SIG-M5 treated with dmso at 0.1 percent for 504 hours (cell line): ENCODE results near the gene GAS1.

Source experiments
- DNase-seq: peaks from one replicate; lab custom pipeline; 2025; ENCODE audit not compliant: unreplicated experiment; lab: John Stamatoyannopoulos, UW

GAS1 gene

GRCh38 chr9:86926145-86926544 is 21.2 kb downstream of the GAS1 start:
- DNase-seq = no peak

GRCh38 chr9:86925686-86926085 is 21.6 kb downstream of the GAS1 start:
- DNase-seq = no peak

- no peak for DNase-seq
Measured at GRCh38 chr9:86924206-86924605, 23.1 kb downstream of the GAS1 start.

- DNase-seq = no peak
Measured at GRCh38 chr9:86921151-86921923, 26.0 kb downstream of the GAS1 start.

- no peak for DNase-seq
Measured at GRCh38 chr9:86918556-86918955, 28.8 kb downstream of the GAS1 start.

- no peak for DNase-seq
Measured at GRCh38 chr9:86912210-86912609, 35.1 kb downstream of the GAS1 start.

GRCh38 chr9:86909388-86909787 is 37.9 kb downstream of the GAS1 start:
- DNase-seq = no peak

GRCh38 chr9:86908261-86908660 is 39.0 kb downstream of the GAS1 start:
- no peak for DNase-seq

- no peak for DNase-seq
Measured at GRCh38 chr9:86907346-86907745, 40.0 kb downstream of the GAS1 start.

GRCh38 chr9:86903734-86904085 is 43.6 kb downstream of the GAS1 start:
- no peak for DNase-seq

GRCh38 chr9:86902991-86903733 is 44.1 kb downstream of the GAS1 start:
- no peak for DNase-seq

GRCh38 chr9:86902586-86902985 is 44.7 kb downstream of the GAS1 start:
- no peak for DNase-seq

GRCh38 chr9:86902176-86902575 is 45.1 kb downstream of the GAS1 start:
- no peak for DNase-seq

GRCh38 chr9:86901511-86901910 is 45.8 kb downstream of the GAS1 start:
- DNase-seq = no peak
